H9 (cell line): ENCODE measurements around the gene KRTAP20-2. TPM values are rescaled to one million over a fixed set of nuclear protein-coding genes. Genes with fewer than 3 reads are reported as not detected.

Experiments used
- DNase-seq: peaks from one replicate; pipeline ENCODE4 v3.0.0-alpha.2; 2017
- H2AFZ ChIP-seq: one replicate; pipeline ENCODE4 v1.6.1; 2013; ENCODE audit warnings: mild to moderate bottlenecking, low read length, control low read depth, moderate library complexity
- H2AK5ac ChIP-seq: 2 replicates; pipeline ENCODE4 v1.6.1; 2013; ENCODE audit warnings: low read length, control low read depth, mixed read lengths; ENCODE audit not compliant: insufficient read length
- H2BK120ac ChIP-seq: one replicate; pipeline ENCODE4 v1.6.1; 2013; ENCODE audit warnings: low read depth, mild to moderate bottlenecking, low read length, control low read depth, inconsistent platforms; ENCODE audit not compliant: poor library complexity, severe bottlenecking
- H2BK12ac ChIP-seq: 2 replicates; pipeline ENCODE4 v1.6.1; 2013; ENCODE audit warnings: low read length, control low read depth, mixed read lengths, low read depth; ENCODE audit not compliant: insufficient read length
- H2BK15ac ChIP-seq: 2 replicates; pipeline ENCODE4 v1.6.1; 2013; ENCODE audit warnings: low read depth, low read length, control low read depth
- H2BK20ac ChIP-seq: one replicate; pipeline ENCODE4 v1.6.1; 2013; ENCODE audit warnings: low read depth, mild to moderate bottlenecking, low read length, control low read depth, inconsistent platforms; ENCODE audit not compliant: poor library complexity, severe bottlenecking
- H2BK5ac ChIP-seq: 2 replicates; pipeline ENCODE4 v1.6.1; 2013; ENCODE audit warnings: low read length, control low read depth, mixed read lengths; ENCODE audit not compliant: insufficient read length
- H3K14ac ChIP-seq: 2 replicates; pipeline ENCODE4 v1.6.1; 2013; ENCODE audit warnings: low read length, control low read depth; ENCODE audit not compliant: insufficient read depth
- H3K18ac ChIP-seq: 2 replicates; pipeline ENCODE4 v1.6.1; 2013; ENCODE audit warnings: low read depth, mild to moderate bottlenecking, mixed read lengths, low read length, control low read depth; ENCODE audit not compliant: insufficient read length
- H3K23ac ChIP-seq: 2 replicates; pipeline ENCODE4 v1.6.1; 2013; ENCODE audit warnings: low read length, control low read depth, mixed read lengths, low read depth; ENCODE audit not compliant: insufficient read length
- H3K23me2 ChIP-seq: 2 replicates; pipeline ENCODE4 v1.6.1; 2013; ENCODE audit warnings: low read depth, mild to moderate bottlenecking, mixed read lengths, low read length, control low read depth; ENCODE audit not compliant: insufficient read length, poor library complexity, severe bottlenecking
- H3K27ac ChIP-seq: 2 replicates; pipeline ENCODE4 v1.5.1; 2013; ENCODE audit warnings: low read length, control low read depth, mixed read lengths, low read depth; ENCODE audit not compliant: insufficient read length
- H3K27me3 ChIP-seq: 2 replicates; pipeline ENCODE4 v1.6.1; 2013; ENCODE audit warnings: low read length, control low read depth, inconsistent platforms; ENCODE audit not compliant: insufficient read depth
- H3K4ac ChIP-seq: 2 replicates; pipeline ENCODE4 v1.6.1; 2013; ENCODE audit warnings: low read depth, mild to moderate bottlenecking, control low read depth, inconsistent platforms, low read length, moderate library complexity
- H3K4me1 ChIP-seq: 2 replicates; pipeline ENCODE4 v1.6.1; 2013; ENCODE audit warnings: low read length, control low read depth, inconsistent platforms; ENCODE audit not compliant: insufficient read depth
- H3K4me2 ChIP-seq: 2 replicates; pipeline ENCODE4 v1.6.1; 2013; ENCODE audit warnings: low read length, control low read depth, mixed read lengths; ENCODE audit not compliant: insufficient read length, insufficient read depth
- H3K56ac ChIP-seq: 2 replicates; pipeline ENCODE4 v1.6.1; 2013; ENCODE audit warnings: low read depth, mild to moderate bottlenecking, mixed read lengths, low read length, control low read depth; ENCODE audit not compliant: insufficient read length
- H3K79me1 ChIP-seq: 2 replicates; pipeline ENCODE4 v1.6.1; 2013; ENCODE audit warnings: low read depth, mild to moderate bottlenecking, moderate library complexity, low read length, control low read depth, inconsistent platforms; ENCODE audit not compliant: insufficient read depth, poor library complexity, severe bottlenecking
- H3K79me2 ChIP-seq: 2 replicates; pipeline ENCODE4 v1.6.1; 2013; ENCODE audit warnings: low read length, control low read depth, inconsistent platforms; ENCODE audit not compliant: insufficient read depth
- H3K9ac ChIP-seq: 2 replicates; pipeline ENCODE4 v1.6.1; 2013; ENCODE audit warnings: low read length, control low read depth, mixed read lengths; ENCODE audit not compliant: insufficient read length; ENCODE audit errors: extremely low read depth
- H3K9me3 ChIP-seq: one replicate; pipeline ENCODE4 v1.6.1; 2013; ENCODE audit warnings: low read depth, low read length, inconsistent platforms; ENCODE audit not compliant: control insufficient read depth
- H3T11ph ChIP-seq: one replicate; pipeline ENCODE4 v1.6.1; 2013; ENCODE audit warnings: mild to moderate bottlenecking, low read length, control low read depth, inconsistent platforms
- H4K20me1 ChIP-seq: one replicate; pipeline ENCODE4 v1.6.1; 2013; ENCODE audit not compliant: control insufficient read depth, insufficient read length, insufficient read depth
- H4K5ac ChIP-seq: 2 replicates; pipeline ENCODE4 v1.6.1; 2013; ENCODE audit warnings: low read depth, mild to moderate bottlenecking, mixed read lengths, low read length, control low read depth; ENCODE audit not compliant: insufficient read length
- H4K8ac ChIP-seq: replicated peaks from 2 replicates; pipeline ENCODE4 v1.6.1; 2013; ENCODE audit warnings: low read length, control low read depth, mixed read lengths, low read depth; ENCODE audit not compliant: insufficient read length
- H4K91ac ChIP-seq: 2 replicates; pipeline ENCODE4 v1.6.1; 2013; ENCODE audit warnings: low read depth, mild to moderate bottlenecking, moderate library complexity, mixed read lengths, low read length, control low read depth; ENCODE audit not compliant: insufficient read length
- H3K27ac Mint-ChIP-seq, 3 experiments: 2 replicates in 2 of 3; 3 replicates in 1 of 3; pipeline ENCODE4 v1.8.0; 2020 to 2021; ENCODE audit warnings: mixed read lengths in 3 of 3, mild to moderate bottlenecking in 1 of 3, moderate library complexity in 1 of 3
- H3K27me3 Mint-ChIP-seq: 2 replicates; pipeline ENCODE4 v1.8.0; 2021; ENCODE audit warnings: low read depth, mild to moderate bottlenecking, moderate library complexity, mixed read lengths
- H3K36me3 Mint-ChIP-seq, 3 experiments: 2 replicates in 2 of 3; 3 replicates in 1 of 3; pipeline ENCODE4 v1.8.0; 2020 to 2021; ENCODE audit warnings: low read depth in 3 of 3, mixed read lengths in 3 of 3; ENCODE audit not compliant: insufficient read depth in 1 of 3
- H3K4me1 Mint-ChIP-seq, 2 experiments: 2 replicates each; pipeline ENCODE4 v1.8.0; 2020; ENCODE audit warnings: mixed read lengths in 2 of 2
- H3K4me3 Mint-ChIP-seq, 2 experiments: 2 replicates in 1 of 2; 3 replicates in 1 of 2; pipeline ENCODE4 v1.8.0; 2020 to 2021; ENCODE audit warnings: mild to moderate bottlenecking in 2 of 2, mixed read lengths in 2 of 2, moderate library complexity in 1 of 2
- H3K9me3 Mint-ChIP-seq, 2 experiments: 2 replicates in 1 of 2; 3 replicates in 1 of 2; pipeline ENCODE4 v1.8.0; 2020; ENCODE audit warnings: mild to moderate bottlenecking in 2 of 2, mixed read lengths in 2 of 2, moderate library complexity in 1 of 2
- WGBS: extraction: QIAGEN DNeasy Blood & Tissue Kit; methylation state at CpG from one replicate; pipeline ENCODE4 v1.1.7; 2013; ENCODE audit warnings: missing lambda C conversion rate, low lambda C conversion rate, mixed read lengths; ENCODE audit not compliant: insufficient read length; ENCODE audit errors: extremely low coverage; 5-methylcytosine and 5-hydroxymethylcytosine counted together
- total RNA-seq: library from RNA; stranded (reverse); gene quantifications from 2 replicates; pipeline ENCODE4 v1.2.1, GENCODE V29; 2021
- TF ChIP-seq, protein P1 (sequence below): fragments of 200-600 bp; sonication (generic); conservative IDR thresholded peaks from 3 replicates; pipeline ENCODE4 v1.8.0; 2021; ENCODE audit warnings: antibody characterized with exemption, mild to moderate bottlenecking

The KRTAP20-2 gene
- total RNA-seq, 1 experiment from 2014 or later: not detected

DNA sequence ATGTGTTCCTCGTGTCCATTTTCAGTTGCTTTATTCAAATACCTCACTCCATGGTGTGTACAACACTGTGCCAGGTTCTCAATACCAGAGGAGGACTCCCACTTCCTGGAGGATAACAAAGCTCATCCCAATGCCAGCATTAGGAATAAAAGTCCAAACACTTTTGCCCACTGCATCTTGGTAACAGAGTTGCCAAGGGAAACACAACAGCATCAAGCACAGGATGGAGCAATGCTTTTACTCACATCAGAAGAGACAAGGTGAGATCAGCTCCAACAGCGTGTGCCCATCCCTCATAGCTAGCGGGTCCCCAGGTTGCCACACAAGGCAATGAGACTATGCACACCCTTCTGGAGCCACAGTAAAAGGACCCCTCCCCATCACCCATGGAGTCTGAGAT lies 11.6 kb upstream of the KRTAP20-2 start:
- no peak overlapping the region for H2AFZ ChIP-seq
- H2AK5ac ChIP-seq: no peak overlapping the region
- no peak overlapping the region for H3K9ac ChIP-seq
- H3K4me1 ChIP-seq: 0 out of 2 replicates have a peak, but pooled peaks cover 3% of the 10 kb centered on the region
- H3K27ac Mint-ChIP-seq: no peak overlapping the region
- no peak overlapping the region for H3K4me3 Mint-ChIP-seq
- H3K27me3 ChIP-seq: no peaks in the 10 kb centered on the region
- H3K23ac ChIP-seq: no peak overlapping the region
- H3K4me2 ChIP-seq: no peak overlapping the region
- H3K4ac ChIP-seq: no peak overlapping the region
- WGBS: no CpG with 5 or more reads among the region's 3 CpGs
- DNase-seq: no peak
- H2BK15ac ChIP-seq: no peak overlapping the region
- H3K27ac ChIP-seq: no peak overlapping the region
- no peak overlapping the region for H4K8ac ChIP-seq
- H3K23me2 ChIP-seq: no peaks in the 10 kb centered on the region
- no peaks in the 10 kb centered on the region for H4K20me1 ChIP-seq
- no peak overlapping the region for H2BK12ac ChIP-seq
- peaks cover 2% of the 10 kb centered on the region for H3K27me3 Mint-ChIP-seq
- no peak overlapping the region for H2BK5ac ChIP-seq
- no peak overlapping the region for H4K91ac ChIP-seq
- H3K79me2 ChIP-seq: no peaks in the 10 kb centered on the region
- H3K9me3 Mint-ChIP-seq: peaks cover 13 to 38% of the 10 kb centered on the region in 2 experiments
- H4K5ac ChIP-seq: no peak overlapping the region
- H3K9me3 ChIP-seq: no peaks in the 10 kb centered on the region
- H2BK120ac ChIP-seq: no peak overlapping the region
- no peak overlapping the region for H3K14ac ChIP-seq
- H2BK20ac ChIP-seq: no peak overlapping the region
- H3K79me1 ChIP-seq: no peaks in the 10 kb centered on the region
- H3K18ac ChIP-seq: no peak overlapping the region
- no peak overlapping the region for H3T11ph ChIP-seq
- peaks cover 6 to 19% (median 16%) of the 10 kb centered on the region in 3 experiments for H3K36me3 Mint-ChIP-seq
- TF ChIP-seq, protein P1, sequence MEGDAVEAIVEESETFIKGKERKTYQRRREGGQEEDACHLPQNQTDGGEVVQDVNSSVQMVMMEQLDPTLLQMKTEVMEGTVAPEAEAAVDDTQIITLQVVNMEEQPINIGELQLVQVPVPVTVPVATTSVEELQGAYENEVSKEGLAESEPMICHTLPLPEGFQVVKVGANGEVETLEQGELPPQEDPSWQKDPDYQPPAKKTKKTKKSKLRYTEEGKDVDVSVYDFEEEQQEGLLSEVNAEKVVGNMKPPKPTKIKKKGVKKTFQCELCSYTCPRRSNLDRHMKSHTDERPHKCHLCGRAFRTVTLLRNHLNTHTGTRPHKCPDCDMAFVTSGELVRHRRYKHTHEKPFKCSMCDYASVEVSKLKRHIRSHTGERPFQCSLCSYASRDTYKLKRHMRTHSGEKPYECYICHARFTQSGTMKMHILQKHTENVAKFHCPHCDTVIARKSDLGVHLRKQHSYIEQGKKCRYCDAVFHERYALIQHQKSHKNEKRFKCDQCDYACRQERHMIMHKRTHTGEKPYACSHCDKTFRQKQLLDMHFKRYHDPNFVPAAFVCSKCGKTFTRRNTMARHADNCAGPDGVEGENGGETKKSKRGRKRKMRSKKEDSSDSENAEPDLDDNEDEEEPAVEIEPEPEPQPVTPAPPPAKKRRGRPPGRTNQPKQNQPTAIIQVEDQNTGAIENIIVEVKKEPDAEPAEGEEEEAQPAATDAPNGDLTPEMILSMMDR: no peak
- no peak overlapping the region for H3K56ac ChIP-seq
- no peaks in the 10 kb centered on the region for H3K4me1 Mint-ChIP-seq
